GM12892 (cell line): ENCODE results near the gene DPF3.

Experiments
- POLR2A ChIP-seq: IDR thresholded peaks from 2 replicates; pipeline ENCODE4 v1.6.1; 2011; ENCODE audit warnings: low read depth, low read length, control low read depth
- POLR2AphosphoS5 ChIP-seq: IDR thresholded peaks from 2 replicates; pipeline ENCODE4 v1.6.1; 2011; ENCODE audit warnings: low read depth, low read length, control low read depth
- TAF1 ChIP-seq: IDR thresholded peaks from 2 replicates; pipeline ENCODE4 v1.6.1; 2011; ENCODE audit warnings: low read depth, mild to moderate bottlenecking, control low read depth, low read length, borderline replicate concordance

GRCh38 chr14:72611506-72611905 lies 282.4 kb downstream of the DPF3 start:
- TF ChIP-seq POLR2AphosphoS5 (no peak), POLR2A (no peak), TAF1 (no peak)
